ENCODE results near the gene SLC38A1.

DNA sequence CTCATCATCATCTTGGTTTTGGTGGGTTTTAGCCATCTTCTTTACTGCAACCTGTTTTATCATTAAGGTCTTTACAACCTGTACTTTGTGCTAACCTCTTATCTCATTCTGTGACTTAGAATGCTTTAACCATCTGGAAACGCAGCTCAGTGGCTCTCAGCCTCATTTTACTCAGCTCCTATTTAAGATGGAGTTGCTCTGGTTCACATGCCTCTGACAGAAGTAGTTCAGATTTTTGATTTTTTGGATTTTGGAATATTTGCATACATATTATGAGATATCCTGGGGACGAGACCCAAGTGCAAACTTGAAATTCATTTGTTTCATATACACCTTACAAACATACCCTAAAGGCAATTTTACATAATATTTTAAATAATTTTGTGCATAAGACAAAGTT is 10.7 kb downstream of the SLC38A1 start:
- no peak for TF ChIP-seq EZH2 (IDR thresholded peaks at IDR 0.05; ENCODE audit: insufficient read depth, poor library complexity, severe bottlenecking)
- no peak for TF ChIP-seq EZH2phosphoT487 (IDR thresholded peaks at IDR 0.05; ENCODE audit: insufficient read depth, low read depth)
